Stomach (tissue), 9 donors: ENCODE data around the gene FAM168A. TPM values are rescaled to one million over a fixed set of nuclear protein-coding genes. Genes with fewer than 3 reads are reported as not detected.

ENCODE experiments used
- DNase-seq, 2 donors: peaks; one replicate each; pipeline versions ENCODE4 v3.0.0 to v3.0.0-alpha.2; 2013 to 2019
- H3K27ac ChIP-seq, 5 donors: fragments of 200-600 bp in 4 of 5; sonication (generic) in 4 of 5; one replicate each; pipeline ENCODE4 v1.5.1; 2013 to 2019; ENCODE audit warnings: mild to moderate bottlenecking in 1 of 5, moderate library complexity in 1 of 5
- H3K27me3 ChIP-seq, 3 donors: fragments of 200-600 bp; sonication (generic); one replicate each; pipeline ENCODE4 v1.5.1; 2017 to 2019; ENCODE audit warnings: mixed run types in 1 of 3
- H3K36me3 ChIP-seq, 4 donors: fragments of 200-600 bp; sonication (generic); 1 replicate in 3 of 4; 2 replicates in 1 of 4; pipeline ENCODE4 v1.5.1; 2016 to 2019
- H3K4me1 ChIP-seq, 4 donors: fragments of 200-600 bp; sonication (generic); one replicate each; pipeline ENCODE4 v1.5.1; 2016 to 2019
- H3K4me3 ChIP-seq, 4 donors: fragments of 200-600 bp; sonication (generic) in 3 of 4; one replicate each; pipeline ENCODE4 v1.5.1; 2016 to 2019; ENCODE audit warnings: mild to moderate bottlenecking in 1 of 4
- H3K9me3 ChIP-seq, 4 donors: fragments of 200-600 bp; sonication (generic); one replicate each; pipeline ENCODE4 v1.5.1; 2016 to 2019
- EP300 ChIP-seq: sonication (generic); formaldehyde crosslinking; IDR thresholded peaks from one replicate; pipeline ENCODE4 v1.6.1; 2017; ENCODE audit warnings: antibody characterized with exemption
- POLR2A ChIP-seq, 4 donors: fragments of 450-650 bp; IDR thresholded peaks; one replicate each; pipeline ENCODE4 v1.6.1; 2016; ENCODE audit warnings: antibody characterized with exemption in 4 of 4, control low read depth in 2 of 4, mild to moderate bottlenecking in 1 of 4, moderate library complexity in 1 of 4
- POLR2AphosphoS5 ChIP-seq, 3 donors: sonication (generic); formaldehyde crosslinking; IDR thresholded peaks; one replicate each; pipeline ENCODE4 v1.6.1; 2016; ENCODE audit warnings: antibody characterized with exemption in 3 of 3
- WGBS, 5 donors: extraction: QIAGEN DNeasy Blood & Tissue Kit in 3 of 5; methylation state at CpG; one replicate each; pipeline versions ENCODE4 v1.1.5 to v1.1.7; 2013 to 2018; 5-methylcytosine and 5-hydroxymethylcytosine counted together
- intact Hi-C: fragments of 100-400 bp; cut with DNase I; formaldehyde crosslinking; loops from one replicate; pipeline ENCODE4 v1.15.1; 2023; ENCODE audit warnings: low total_unique reads
- polyA plus RNA-seq, 3 donors: library from polyadenylated mRNA; stranded (reverse); fragments of 200-250 nt; gene quantifications; one replicate each; pipeline ENCODE4 v1.2.3, GENCODE V29; 2013
- total RNA-seq, 5 donors: library from RNA; depleted of rRNA; stranded (reverse); fragments of >200 nt; gene quantifications; one replicate each; pipeline versions ENCODE4 v1.1.0 to v1.2.3, GENCODE V29; 2014 to 2016
- TF ChIP-seq, protein P1 (sequence below), 7 experiments: fragments of 450-650 bp in 4 of 7; fragments of 200-600 bp in 3 of 7; sonication (generic) in 3 of 7; IDR thresholded peaks; one replicate each; pipeline ENCODE4 v1.5.1; 2016 to 2019; ENCODE audit warnings: antibody characterized with exemption in 7 of 7, control low read depth in 2 of 7, mild to moderate bottlenecking in 1 of 7
- donor health status: healthy with polysubstance abuse.
- donor health status: Bipolar disorder and iron deficiency.
- donor health status: healthy.

FAM168A gene
- total and polyA plus RNA-seq, 8 donors, result 4.3 to 25.4 (median 6.3) TPM

GRCh38 chr11:73570415-73571114 is 27.3 kb downstream of the FAM168A start:
- H3K27ac ChIP-seq, result no peak overlapping the region
- H3K9me3 ChIP-seq, result no peaks in the 10 kb centered on the region
- intact Hi-C loops, result no loop called here
- H3K36me3 ChIP-seq, result peaks cover 0 to 5% (median 0%) of the 10 kb centered on the region in 4 donors
- WGBS, 5 donors, result 85 to 96% (median 87%) methylated on average over 1 of the region's 1 CpG
- H3K27me3 ChIP-seq, result no peaks in the 10 kb centered on the region
- no peak for DNase-seq
- TF ChIP-seq, protein P1, sequence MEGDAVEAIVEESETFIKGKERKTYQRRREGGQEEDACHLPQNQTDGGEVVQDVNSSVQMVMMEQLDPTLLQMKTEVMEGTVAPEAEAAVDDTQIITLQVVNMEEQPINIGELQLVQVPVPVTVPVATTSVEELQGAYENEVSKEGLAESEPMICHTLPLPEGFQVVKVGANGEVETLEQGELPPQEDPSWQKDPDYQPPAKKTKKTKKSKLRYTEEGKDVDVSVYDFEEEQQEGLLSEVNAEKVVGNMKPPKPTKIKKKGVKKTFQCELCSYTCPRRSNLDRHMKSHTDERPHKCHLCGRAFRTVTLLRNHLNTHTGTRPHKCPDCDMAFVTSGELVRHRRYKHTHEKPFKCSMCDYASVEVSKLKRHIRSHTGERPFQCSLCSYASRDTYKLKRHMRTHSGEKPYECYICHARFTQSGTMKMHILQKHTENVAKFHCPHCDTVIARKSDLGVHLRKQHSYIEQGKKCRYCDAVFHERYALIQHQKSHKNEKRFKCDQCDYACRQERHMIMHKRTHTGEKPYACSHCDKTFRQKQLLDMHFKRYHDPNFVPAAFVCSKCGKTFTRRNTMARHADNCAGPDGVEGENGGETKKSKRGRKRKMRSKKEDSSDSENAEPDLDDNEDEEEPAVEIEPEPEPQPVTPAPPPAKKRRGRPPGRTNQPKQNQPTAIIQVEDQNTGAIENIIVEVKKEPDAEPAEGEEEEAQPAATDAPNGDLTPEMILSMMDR (IDR thresholded peaks at IDR 0.05), result no peak
- H3K4me3 ChIP-seq, result no peak overlapping the region
- peaks cover 0 to 8% (median 0%) of the 10 kb centered on the region in 4 donors for H3K4me1 ChIP-seq

GRCh38 chr11:73566977-73567755 is 30.7 kb downstream of the FAM168A start:
- no peak for TF ChIP-seq POLR2AphosphoS5 (IDR thresholded peaks at IDR 0.05)
- Histone ChIP-seq H3K36me3 (peaks cover 0 to 5% (median 0%) of the 10 kb centered on the region in 4 donors), H3K4me1 (peaks cover 0 to 8% (median 0%) of the 10 kb centered on the region in 4 donors), H3K27ac (no peak overlapping the region), H3K4me3 (no peak overlapping the region), H3K27me3 (no peaks in the 10 kb centered on the region), H3K9me3 (no peaks in the 10 kb centered on the region)
- no peak for DNase-seq
- intact Hi-C loops, result no loop called here
- WGBS, 5 donors, result 61 to 68% (median 67%) methylated on average over 8 of the region's 8 CpGs

- intact Hi-C loops, result no loop called here
- no peak for DNase-seq
- peaks cover 0 to 5% (median 0%) of the 10 kb centered on the region in 4 donors for H3K36me3 ChIP-seq
- TF ChIP-seq, protein P1 (IDR thresholded peaks at IDR 0.05), result no peak
- TF ChIP-seq EP300, result no peak
- no peak for TF ChIP-seq POLR2AphosphoS5 (IDR thresholded peaks at IDR 0.05)
- TF ChIP-seq POLR2A (IDR thresholded peaks at IDR 0.05), result no peak
- H3K27me3 ChIP-seq, result no peaks in the 10 kb centered on the region
- H3K27ac ChIP-seq, result no peak overlapping the region
- no peak overlapping the region for H3K4me3 ChIP-seq
- H3K9me3 ChIP-seq, result no peaks in the 10 kb centered on the region
- peaks cover 0 to 8% (median 0%) of the 10 kb centered on the region in 4 donors for H3K4me1 ChIP-seq
Observed at GRCh38 chr11:73566422-73566821, 31.5 kb downstream of the FAM168A start.

DNA sequence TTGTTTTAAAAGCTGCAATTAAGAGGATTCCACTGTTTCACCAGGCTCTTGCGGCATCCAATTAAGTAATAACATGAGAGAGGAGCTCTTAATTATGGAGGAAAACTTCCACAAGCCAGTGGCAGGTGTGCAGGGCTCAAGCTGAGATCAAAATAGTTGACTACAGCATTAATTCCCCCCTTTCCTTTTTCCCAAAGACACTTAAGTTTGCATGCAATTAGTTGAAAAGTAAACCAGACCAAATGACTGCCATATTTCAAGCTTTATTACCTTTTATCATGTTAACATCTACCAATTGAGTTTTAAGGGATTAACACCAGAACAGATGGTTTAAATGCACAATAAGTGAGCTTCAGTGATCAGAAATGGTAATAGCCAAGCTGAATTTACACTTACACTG is 32.1 kb downstream of the FAM168A start:
- DNase-seq, result no peak
- TF ChIP-seq, protein P1 (IDR thresholded peaks at IDR 0.05), result no peak
- no peak for TF ChIP-seq EP300
- no peak for TF ChIP-seq POLR2A (IDR thresholded peaks at IDR 0.05)
- no peak for TF ChIP-seq POLR2AphosphoS5 (IDR thresholded peaks at IDR 0.05)
- 41 to 100% (median 90%) methylated on average over 1 of the region's 1 CpG for WGBS, 5 donors
- no peaks in the 10 kb centered on the region for H3K9me3 ChIP-seq
- no peak overlapping the region for H3K27ac ChIP-seq
- H3K27me3 ChIP-seq, result no peaks in the 10 kb centered on the region
- no peak overlapping the region for H3K4me3 ChIP-seq
- H3K36me3 ChIP-seq, result peaks cover 0 to 5% (median 0%) of the 10 kb centered on the region in 4 donors
- H3K4me1 ChIP-seq, result peaks cover 0 to 8% (median 0%) of the 10 kb centered on the region in 4 donors
- intact Hi-C loops, result no loop called here
